A549 (cell line): ENCODE results near the gene OBSCN. TPM values are rescaled to one million over a fixed set of nuclear protein-coding genes. Genes with fewer than 3 reads are reported as not detected.

Experiments used
- ATAC-seq, 2 experiments: fragments of 200-7000 bp in 1 of 2; fragments of >200 bp in 1 of 2; cut with Nextera tagmentation in 1 of 2; cut with Tn5 transposase in 1 of 2; 3 replicates each; pipeline versions ENCODE4 v1.8.0 to v1.9.1; 2018 to 2020; ENCODE audit warnings: mild to moderate bottlenecking in 1 of 2, moderate library complexity in 1 of 2
- CTCF ChIA-PET: fragments of 300-600 bp; sonication (Branson Sonifier 250); formaldehyde crosslinking; extraction: SDS; loops from one replicate; lab custom pipeline; 2021; ENCODE audit warnings: antibody characterized with exemption, inconsistent platforms; lab: Yijun Ruan, JAX
- POLR2A ChIA-PET: fragments of 350-600 bp; formaldehyde crosslinking; extraction: SDS; loops from one replicate; lab custom pipeline; 2021; ENCODE audit warnings: antibody characterized with exemption, inconsistent platforms; lab: Yijun Ruan, JAX
- DNase-seq, 2 experiments: peaks; one replicate each; pipeline versions ENCODE4 v3.0.0 to v3.0.0-alpha.2; 2011 to 2016; ENCODE audit warnings: low read depth in 1 of 2, low spot score in 1 of 2
- FAIRE-seq: peaks from 2 replicates; lab custom pipeline; 2011; peaks lifted over from hg19 to GRCh38; lab: Jason Lieb, UNC
- H3K27ac ChIP-seq, 2 experiments: fragments of >200 bp; sonication (Bioruptor Twin); formaldehyde crosslinking; 3 replicates each; pipeline ENCODE4 v1.5.1; 2016 to 2017
- H3K4me1 ChIP-seq: fragments of >200 bp; sonication (Bioruptor Twin); formaldehyde crosslinking; 3 replicates; pipeline ENCODE4 v1.6.1; 2016
- H3K4me2 ChIP-seq: fragments of >200 bp; sonication (Bioruptor Twin); formaldehyde crosslinking; 3 replicates; pipeline ENCODE4 v1.6.1; 2016
- H3K4me3 ChIP-seq: fragments of >200 bp; sonication (Bioruptor Twin); formaldehyde crosslinking; 3 replicates; pipeline ENCODE4 v1.5.1; 2016
- H3K9me3 ChIP-seq: fragments of >200 bp; sonication (Bioruptor Twin); formaldehyde crosslinking; 3 replicates; pipeline ENCODE4 v1.6.1; 2016
- ATOH8 ChIP-seq: fragments of 250-450 bp; sonication (Bioruptor Pico); IDR thresholded peaks from 2 replicates; pipeline ENCODE4 v1.5.0; 2020; ENCODE audit warnings: low read depth, mild to moderate bottlenecking, moderate library complexity
- BHLHE40 ChIP-seq: IDR thresholded peaks from 2 replicates; pipeline ENCODE4 v1.6.1; 2012; ENCODE audit warnings: low read depth, low read length, inconsistent platforms
- CHD2 ChIP-seq: fragments of 150-350 bp; IDR thresholded peaks from 2 replicates; pipeline ENCODE4 v1.6.1; 2014; ENCODE audit warnings: low read length; ENCODE audit not compliant: partially characterized antibody
- CHD4 ChIP-seq: fragments of 200-600 bp; sonication (generic); IDR thresholded peaks from 2 replicates; pipeline ENCODE4 v1.6.1; 2016; ENCODE audit warnings: antibody characterized with exemption, mild to moderate bottlenecking, borderline replicate concordance
- EHF ChIP-seq: fragments of 250-450 bp; sonication (Bioruptor Pico); IDR thresholded peaks from 2 replicates; pipeline ENCODE4 v1.5.0; 2020; ENCODE audit warnings: mild to moderate bottlenecking
- EHMT2 ChIP-seq: fragments of 200-600 bp; sonication (generic); IDR thresholded peaks from 2 replicates; pipeline ENCODE4 v1.6.1; 2016; ENCODE audit warnings: antibody characterized with exemption, low read depth, mild to moderate bottlenecking, moderate library complexity
- ELK1 ChIP-seq: fragments of 150-350 bp; IDR thresholded peaks from 2 replicates; pipeline ENCODE4 v1.6.1; 2014; ENCODE audit warnings: low read depth, mild to moderate bottlenecking, low read length
- EP300 ChIP-seq, 2 experiments: fragments of >200 bp; sonication (Bioruptor Twin); formaldehyde crosslinking; IDR thresholded peaks; 2 replicates in 1 of 2; 3 replicates in 1 of 2; pipeline ENCODE4 v1.6.1; 2016 to 2017
- ESRRA ChIP-seq: fragments of 150-350 bp; IDR thresholded peaks from 2 replicates; pipeline ENCODE4 v1.6.1; 2014; ENCODE audit warnings: mild to moderate bottlenecking, low read length, borderline replicate concordance
- FOXS1 ChIP-seq: fragments of 250-450 bp; sonication (Bioruptor Pico); IDR thresholded peaks from 2 replicates; pipeline ENCODE4 v1.5.0; 2020; ENCODE audit warnings: mild to moderate bottlenecking, moderate library complexity
- GATA3 ChIP-seq: IDR thresholded peaks from 2 replicates; pipeline ENCODE4 v1.6.1; 2012; ENCODE audit warnings: borderline replicate concordance
- HEYL ChIP-seq: fragments of 250-450 bp; sonication (Bioruptor Pico); IDR thresholded peaks from 2 replicates; pipeline ENCODE4 v1.8.0; 2021; ENCODE audit warnings: mild to moderate bottlenecking, moderate library complexity
- HOXA7 ChIP-seq: fragments of 250-450 bp; sonication (Bioruptor Pico); IDR thresholded peaks from 2 replicates; pipeline ENCODE4 v1.5.0; 2020; ENCODE audit warnings: mild to moderate bottlenecking, moderate library complexity
- HOXB13 ChIP-seq: fragments of 250-450 bp; sonication (Bioruptor Pico); IDR thresholded peaks from 2 replicates; pipeline ENCODE4 v1.5.0; 2020; ENCODE audit warnings: low read depth, mild to moderate bottlenecking, moderate library complexity
- HOXB5 ChIP-seq: fragments of 250-450 bp; sonication (Bioruptor Pico); IDR thresholded peaks from 2 replicates; pipeline ENCODE4 v1.5.0; 2020; ENCODE audit warnings: mild to moderate bottlenecking, moderate library complexity
- KDM1A ChIP-seq: fragments of 200-600 bp; sonication (generic); IDR thresholded peaks from 2 replicates; pipeline ENCODE4 v1.6.1; 2016; ENCODE audit warnings: low read depth, mild to moderate bottlenecking
- MAZ ChIP-seq: fragments of 150-350 bp; IDR thresholded peaks from 2 replicates; pipeline ENCODE4 v1.6.1; 2014; ENCODE audit warnings: antibody characterized with exemption, low read depth, low read length, borderline replicate concordance
- MYC ChIP-seq: IDR thresholded peaks from 2 replicates; pipeline ENCODE4 v1.6.1; 2012; ENCODE audit warnings: mild to moderate bottlenecking, inconsistent platforms, low read length, improper control_type of control experiment, borderline replicate concordance
- NFE2L2 ChIP-seq: fragments of 150-350 bp; conservative IDR thresholded peaks from 2 replicates; pipeline ENCODE4 v1.6.1; 2014; ENCODE audit warnings: low read length
- NR3C1 ChIP-seq: fragments of >200 bp; sonication (Bioruptor Twin); formaldehyde crosslinking; IDR thresholded peaks from 3 replicates; pipeline ENCODE4 v1.6.1; 2017
- POLR2A ChIP-seq: IDR thresholded peaks from 2 replicates; pipeline ENCODE4 v1.6.1; 2012; ENCODE audit warnings: mild to moderate bottlenecking, low read length
- POLR2AphosphoS2 ChIP-seq: conservative IDR thresholded peaks from 2 replicates; pipeline ENCODE4 v1.6.1; 2012; ENCODE audit warnings: low read length, improper control_type of control experiment, inconsistent platforms
- RCOR1 ChIP-seq: fragments of 150-350 bp; IDR thresholded peaks from 2 replicates; pipeline ENCODE4 v1.6.1; 2014; ENCODE audit warnings: antibody characterized with exemption, low read length, low read depth
- SMC3 ChIP-seq: fragments of >200 bp; sonication (Bioruptor Twin); formaldehyde crosslinking; IDR thresholded peaks from 3 replicates; pipeline ENCODE4 v1.6.1; 2018; ENCODE audit warnings: inconsistent platforms
- TFCP2L1 ChIP-seq: fragments of 250-450 bp; sonication (Bioruptor Pico); IDR thresholded peaks from 2 replicates; pipeline ENCODE4 v1.5.0; 2021; ENCODE audit warnings: mild to moderate bottlenecking
- ZFP36 ChIP-seq: fragments of 450-650 bp; IDR thresholded peaks from 2 replicates; pipeline ENCODE4 v1.6.1; 2014; ENCODE audit warnings: borderline replicate concordance; ENCODE audit not compliant: partially characterized antibody
- WGBS: methylation state at CpG from one replicate; pipeline ENCODE4 v1.1.6; 2017; ENCODE audit errors: missing lambda C conversion rate; 5-methylcytosine and 5-hydroxymethylcytosine counted together
- polyA plus RNA-seq, 4 experiments: library from polyadenylated mRNA; depleted of rRNA in 3 of 4; stranded (reverse); fragments of >200 nt; fragmentation: RNase III in 1 of 4; extraction: RNeasy Plus Mini Kit Qiagen cat#74134 plus additional on column Dnase treatment in 1 of 4; gene quantifications; 2 replicates in 3 of 4; 3 replicates in 1 of 4; pipeline ENCODE4 v1.2.3, GENCODE V29; 2011 to 2017
- TF ChIP-seq, protein P1 (sequence below): fragments of 250-450 bp; sonication (Bioruptor Pico); IDR thresholded peaks from 2 replicates; pipeline ENCODE4 v1.5.0; 2021; ENCODE audit warnings: mild to moderate bottlenecking, moderate library complexity, borderline replicate concordance

Gene OBSCN
- polyA plus RNA-seq, 2 of the 4 experiments (the other 2 are of a cell fraction): 3.1 to 6.8 TPM

DNA sequence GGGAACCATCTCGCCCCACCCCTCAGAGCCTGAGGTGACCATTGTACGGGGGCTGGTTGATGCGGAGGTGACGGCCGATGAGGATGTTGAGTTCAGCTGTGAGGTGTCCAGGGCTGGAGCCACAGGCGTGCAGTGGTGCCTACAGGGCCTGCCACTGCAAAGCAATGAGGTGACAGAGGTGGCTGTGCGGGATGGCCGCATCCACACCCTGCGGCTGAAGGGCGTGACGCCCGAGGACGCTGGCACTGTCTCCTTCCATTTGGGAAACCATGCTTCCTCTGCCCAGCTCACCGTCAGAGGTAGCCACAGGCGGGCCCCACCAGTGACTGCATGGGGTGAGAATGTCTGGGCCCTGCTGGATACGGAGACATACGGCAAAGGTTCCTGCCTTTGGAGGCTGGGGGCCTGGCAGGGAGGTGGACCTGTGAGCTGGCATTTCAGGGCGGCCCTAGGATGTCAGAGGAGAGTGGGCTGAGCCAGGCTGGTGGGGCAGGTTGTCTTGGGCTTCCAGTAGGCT is 100.3 kb downstream of the OBSCN start:
- Histone ChIP-seq H3K4me1 (no peaks in the 10 kb centered on the region), H3K27ac (no peak overlapping the region), H3K4me3 (no peak overlapping the region), H3K9me3 (peaks cover 4% of the 10 kb centered on the region; the same call in 2 of the 3 replicates), H3K4me2 (no peak overlapping the region)
- POLR2A ChIA-PET: no interaction called here
- no peak for ATAC-seq
- DNase-seq: no peak
- 74% methylated on average over 18 of the region's 18 CpGs for WGBS
- FAIRE-seq: no peak
- TF ChIP-seq, protein P1, sequence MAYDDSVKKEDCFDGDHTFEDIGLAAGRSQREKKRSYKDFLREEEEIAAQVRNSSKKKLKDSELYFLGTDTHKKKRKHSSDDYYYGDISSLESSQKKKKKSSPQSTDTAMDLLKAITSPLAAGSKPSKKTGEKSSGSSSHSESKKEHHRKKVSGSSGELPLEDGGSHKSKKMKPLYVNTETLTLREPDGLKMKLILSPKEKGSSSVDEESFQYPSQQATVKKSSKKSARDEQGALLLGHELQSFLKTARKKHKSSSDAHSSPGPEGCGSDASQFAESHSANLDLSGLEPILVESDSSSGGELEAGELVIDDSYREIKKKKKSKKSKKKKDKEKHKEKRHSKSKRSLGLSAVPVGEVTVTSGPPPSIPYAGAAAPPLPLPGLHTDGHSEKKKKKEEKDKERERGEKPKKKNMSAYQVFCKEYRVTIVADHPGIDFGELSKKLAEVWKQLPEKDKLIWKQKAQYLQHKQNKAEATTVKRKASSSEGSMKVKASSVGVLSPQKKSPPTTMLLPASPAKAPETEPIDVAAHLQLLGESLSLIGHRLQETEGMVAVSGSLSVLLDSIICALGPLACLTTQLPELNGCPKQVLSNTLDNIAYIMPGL (CRISPR knock-in tag): no peak
- TF ChIP-seq HOXA7 (CRISPR knock-in tag) (no peak), ESRRA (no peak), TFCP2L1 (CRISPR knock-in tag) (no peak), CHD2 (no peak), BHLHE40 (no peak), SMC3 (no peak), HOXB5 (CRISPR knock-in tag) (no peak), NFE2L2 (no peak), EP300 (IDR thresholded peaks at IDR 0.05) (no peak), GATA3 (no peak), KDM1A (no peak), FOXS1 (CRISPR knock-in tag) (no peak), ELK1 (no peak), POLR2AphosphoS2 (no peak), POLR2A (no peak), HOXB13 (CRISPR knock-in tag) (no peak)
- CTCF ChIA-PET: interaction anchor here (0.6 to 1.5 kb wide), 2 partner anchors 24 to 85 kb away, joined by 3 read pairs; no protein-coding TSS in a partner anchor

- Histone ChIP-seq H3K4me2 (no peak overlapping the region), H3K4me3 (no peak overlapping the region), H3K4me1 (no peaks in the 10 kb centered on the region), H3K9me3 (no peaks in the 10 kb centered on the region; the same call in 2 of the 3 replicates), H3K27ac (no peak overlapping the region)
- WGBS: 53% methylated on average over 6 of the region's 8 CpGs
- POLR2A ChIA-PET: no interaction called here
- TF ChIP-seq MYC (no peak), HOXB13 (CRISPR knock-in tag) (no peak), ATOH8 (CRISPR knock-in tag) (no peak), SMC3 (no peak), POLR2A (no peak), NFE2L2 (no peak), ZFP36 (no peak), EHF (CRISPR knock-in tag) (no peak), CHD4 (no peak), MAZ (no peak), NR3C1 (no peak), HEYL (no peak), EHMT2 (no peak), RCOR1 (no peak)
- peak; percentile 13 to 29 for DNase-seq
- ATAC-seq: peak; percentile 36 to 61; a peak in 3 of 6 replicates
- CTCF ChIA-PET: interaction anchor here (0.6 kb wide), 1 partner anchor 84 kb away, joined by 3 read pairs; no protein-coding TSS in a partner anchor
- FAIRE-seq: no peak
Observed at GRCh38 chr1:228308628-228309325, 100.9 kb downstream of the OBSCN start.
